Activated CD8-positive, alpha-beta T cell treated with anti-CD3 and anti-CD28 coated beads, Interleukin-2, amount 10 ng/mL, durations not matched to agents 7 days and 5 days (primary cell): ENCODE data around the gene CSTPP1. TPM values are rescaled to one million over a fixed set of nuclear protein-coding genes. Genes with fewer than 3 reads are reported as not detected.
"Not testable (repeated sequence)": the region's sequence is repeated elsewhere in the genome, so short reads cannot be mapped to it uniquely, and the experiment has no call there.

Source experiments
- ATAC-seq: fragments of 150-1000 bp; cut with Tn5 transposase; one replicate; pipeline ENCODE4 v1.10.0; 2021; ENCODE audit warnings: moderate library complexity
- CTCF ChIA-PET: fragments of 350-600 bp; sonication (Branson Sonifier 250); formaldehyde crosslinking; loops from one replicate; lab custom pipeline; 2021; ENCODE audit warnings: antibody characterized with exemption; lab: Charles Lee
- POLR2A ChIA-PET: fragments of 350-600 bp; sonication (Branson Sonifier 250); formaldehyde crosslinking; loops from one replicate; lab custom pipeline; 2021; ENCODE audit warnings: antibody characterized with exemption; lab: Charles Lee
- DNase-seq: peaks from one replicate; pipeline ENCODE4 v3.0.0-alpha.2; 2020
- H3K27ac Mint-ChIP-seq: one replicate; pipeline ENCODE4 v1.8.0; 2021; ENCODE audit warnings: mild to moderate bottlenecking, mixed read lengths
- H3K27me3 Mint-ChIP-seq: one replicate; pipeline ENCODE4 v1.8.0; 2021; ENCODE audit warnings: low read depth, mixed read lengths
- H3K36me3 Mint-ChIP-seq: one replicate; pipeline ENCODE4 v1.8.0; 2021; ENCODE audit warnings: low read depth, mixed read lengths
- H3K4me1 Mint-ChIP-seq: one replicate; pipeline ENCODE4 v1.8.0; 2021; ENCODE audit warnings: low read depth, mixed read lengths
- H3K4me3 Mint-ChIP-seq: one replicate; pipeline ENCODE4 v1.8.0; 2021; ENCODE audit warnings: mild to moderate bottlenecking, mixed read lengths
- H3K9me3 Mint-ChIP-seq: one replicate; pipeline ENCODE4 v1.8.0; 2022; ENCODE audit warnings: mixed read lengths; ENCODE audit not compliant: insufficient read depth
- total RNA-seq, 2 experiments: library from RNA; stranded (reverse); gene quantifications; one replicate each; pipeline ENCODE4 v1.2.3, GENCODE V29; 2021

Gene CSTPP1
- total RNA-seq, 2 experiments from 2014 or later: 15.6 to 15.8 TPM

DNA sequence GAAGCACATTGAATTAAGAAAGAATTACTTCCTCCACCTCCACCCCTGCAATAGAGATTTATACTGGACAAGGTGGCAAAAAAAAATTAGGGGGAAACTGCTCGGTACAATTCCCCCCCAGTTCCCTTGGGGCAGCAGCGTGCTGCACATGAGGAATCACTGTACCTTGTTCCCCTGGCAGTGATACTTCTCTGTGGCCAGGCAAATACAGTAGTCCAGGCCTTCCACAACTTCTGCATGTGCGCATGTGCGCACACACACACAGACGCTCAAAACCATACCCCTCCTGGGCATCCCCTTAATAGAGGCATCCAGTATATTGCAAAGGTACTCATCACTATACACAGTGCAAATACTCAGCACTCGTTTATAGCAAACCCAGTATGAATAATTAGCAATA lies 171.2 kb downstream of the CSTPP1 start:
- Mint-ChIP-seq H3K27me3 (no peaks in the 10 kb centered on the region), H3K27ac (no peak overlapping the region), H3K36me3 (no peaks in the 10 kb centered on the region), H3K4me3 (no peak overlapping the region), H3K9me3 (no peaks in the 10 kb centered on the region), H3K4me1 (no peaks in the 10 kb centered on the region)
- ATAC-seq (no peak), DNase-seq (no peak)
- ChIA-PET CTCF (no interaction called here), POLR2A (no interaction called here)

GRCh38 chr11:47108214-47108613 lies 171.7 kb downstream of the CSTPP1 start:
- ChIA-PET CTCF (no interaction called here), POLR2A (no interaction called here)
- Mint-ChIP-seq H3K27ac (no peak overlapping the region), H3K27me3 (no peaks in the 10 kb centered on the region), H3K9me3 (no peaks in the 10 kb centered on the region), H3K36me3 (no peaks in the 10 kb centered on the region), H3K4me1 (no peaks in the 10 kb centered on the region), H3K4me3 (no peak overlapping the region)
- ATAC-seq: no peak
- no peak for DNase-seq

DNA sequence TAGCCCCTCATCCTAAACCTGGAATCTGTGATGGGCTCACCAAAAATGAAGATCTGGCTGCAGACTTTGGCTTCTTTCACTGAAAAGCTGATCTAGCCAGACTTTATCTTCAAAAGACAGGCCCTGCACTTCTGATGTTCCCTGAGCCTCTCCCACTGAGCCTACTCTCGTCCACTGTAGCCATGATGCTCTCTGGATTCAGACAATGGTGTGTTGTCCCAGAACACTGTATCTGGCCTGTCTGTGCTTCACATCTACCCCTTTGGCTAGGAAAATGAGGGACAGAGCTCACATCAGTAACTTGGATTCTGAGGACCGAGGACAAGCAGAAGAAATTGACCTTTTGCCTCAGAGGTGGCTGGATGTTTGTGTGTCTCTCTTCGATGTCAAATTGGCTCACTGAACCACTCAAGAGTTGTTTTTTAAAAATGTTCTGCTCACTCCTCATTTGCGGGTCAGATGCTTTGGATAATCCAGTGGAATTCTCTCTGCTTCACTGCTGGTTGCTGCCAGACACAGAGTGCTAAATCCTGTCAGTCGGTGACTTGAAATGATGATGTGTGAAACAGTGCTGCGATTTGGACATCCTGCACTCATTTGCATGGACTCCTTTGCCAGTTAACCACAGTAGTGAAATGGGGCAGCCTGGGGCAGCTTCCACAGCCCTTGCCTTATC lies 172.6 kb downstream of the CSTPP1 start:
- DNase-seq (no peak), ATAC-seq (no peak)
- CTCF ChIA-PET: no interaction called here
- H3K27ac Mint-ChIP-seq: no peak overlapping the region
- H3K36me3 Mint-ChIP-seq: no peaks in the 10 kb centered on the region
- no peaks in the 10 kb centered on the region for H3K27me3 Mint-ChIP-seq
- no peaks in the 10 kb centered on the region for H3K9me3 Mint-ChIP-seq
- no peak overlapping the region for H3K4me3 Mint-ChIP-seq
- POLR2A ChIA-PET: no interaction called here
- H3K4me1 Mint-ChIP-seq: no peaks in the 10 kb centered on the region

GRCh38 chr11:47109727-47110246 lies 173.2 kb downstream of the CSTPP1 start:
- H3K27me3 Mint-ChIP-seq: no peaks in the 10 kb centered on the region
- no peaks in the 10 kb centered on the region for H3K4me1 Mint-ChIP-seq
- POLR2A ChIA-PET: no interaction called here
- no peak overlapping the region for H3K27ac Mint-ChIP-seq
- ATAC-seq (no peak), DNase-seq (no peak)
- no peaks in the 10 kb centered on the region for H3K9me3 Mint-ChIP-seq
- no peak overlapping the region for H3K4me3 Mint-ChIP-seq
- no peaks in the 10 kb centered on the region for H3K36me3 Mint-ChIP-seq
- CTCF ChIA-PET: no interaction called here

DNA sequence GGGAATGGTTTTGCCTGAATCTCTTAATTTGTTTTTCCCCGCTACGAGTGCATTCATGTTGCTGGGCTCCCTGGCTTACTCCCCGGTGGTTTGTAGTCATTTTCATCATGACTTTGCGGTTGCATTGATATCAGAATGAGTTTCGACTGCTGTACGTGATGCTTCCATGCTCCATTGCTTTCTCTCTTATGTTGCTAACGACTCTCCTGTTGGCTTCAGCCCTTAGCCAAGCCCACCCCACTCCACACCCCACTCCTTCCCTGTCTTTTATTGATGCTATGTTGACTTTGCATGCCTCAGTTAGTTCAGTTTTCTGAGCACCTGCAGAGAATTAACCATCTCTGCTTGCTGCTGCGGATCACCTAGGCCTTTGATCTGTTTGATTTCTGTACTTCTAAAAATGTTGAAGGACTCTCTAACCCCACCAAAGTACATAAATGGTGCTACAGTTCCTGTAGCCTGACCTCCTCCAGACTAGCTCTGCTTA lies 174.8 kb downstream of the CSTPP1 start:
- POLR2A ChIA-PET: no interaction called here
- Mint-ChIP-seq H3K9me3 (no peaks in the 10 kb centered on the region), H3K4me3 (no peak overlapping the region), H3K27ac (no peak overlapping the region), H3K36me3 (no peaks in the 10 kb centered on the region), H3K4me1 (no peaks in the 10 kb centered on the region), H3K27me3 (peaks cover 5% of the 10 kb centered on the region)
- DNase-seq (no peak), ATAC-seq (no peak)
- CTCF ChIA-PET: interaction anchor here (1.5 kb wide), 1 partner anchor 41 kb away, joined by 3 read pairs; no protein-coding TSS in a partner anchor

DNA sequence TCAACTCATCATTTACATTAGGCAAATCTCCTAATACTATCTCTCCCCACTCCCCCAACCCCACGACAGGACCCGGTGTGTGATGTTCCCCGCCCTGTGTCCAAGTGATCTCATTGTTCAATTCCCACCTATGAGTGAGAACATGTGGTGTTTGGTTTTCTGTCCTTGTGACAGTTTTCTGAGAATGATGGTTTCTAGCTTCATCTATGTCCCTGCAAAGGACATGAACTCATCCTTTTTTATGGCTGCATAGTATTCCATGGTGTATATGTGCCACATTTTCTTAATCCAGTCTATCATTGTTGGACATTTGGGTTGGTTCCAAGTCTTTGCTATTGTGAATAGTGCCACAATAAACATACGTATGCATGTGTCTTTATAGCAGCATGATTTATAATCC lies 176.4 kb downstream of the CSTPP1 start:
- H3K27me3 Mint-ChIP-seq, H3K27ac Mint-ChIP-seq, H3K4me1 Mint-ChIP-seq, DNase-seq, H3K36me3 Mint-ChIP-seq, H3K4me3 Mint-ChIP-seq, POLR2A ChIA-PET, ATAC-seq, H3K9me3 Mint-ChIP-seq: not testable (repeated sequence)
- CTCF ChIA-PET: interaction anchor here (1.5 kb wide), 1 partner anchor 40 kb away, joined by 3 read pairs; no protein-coding TSS in a partner anchor

DNA sequence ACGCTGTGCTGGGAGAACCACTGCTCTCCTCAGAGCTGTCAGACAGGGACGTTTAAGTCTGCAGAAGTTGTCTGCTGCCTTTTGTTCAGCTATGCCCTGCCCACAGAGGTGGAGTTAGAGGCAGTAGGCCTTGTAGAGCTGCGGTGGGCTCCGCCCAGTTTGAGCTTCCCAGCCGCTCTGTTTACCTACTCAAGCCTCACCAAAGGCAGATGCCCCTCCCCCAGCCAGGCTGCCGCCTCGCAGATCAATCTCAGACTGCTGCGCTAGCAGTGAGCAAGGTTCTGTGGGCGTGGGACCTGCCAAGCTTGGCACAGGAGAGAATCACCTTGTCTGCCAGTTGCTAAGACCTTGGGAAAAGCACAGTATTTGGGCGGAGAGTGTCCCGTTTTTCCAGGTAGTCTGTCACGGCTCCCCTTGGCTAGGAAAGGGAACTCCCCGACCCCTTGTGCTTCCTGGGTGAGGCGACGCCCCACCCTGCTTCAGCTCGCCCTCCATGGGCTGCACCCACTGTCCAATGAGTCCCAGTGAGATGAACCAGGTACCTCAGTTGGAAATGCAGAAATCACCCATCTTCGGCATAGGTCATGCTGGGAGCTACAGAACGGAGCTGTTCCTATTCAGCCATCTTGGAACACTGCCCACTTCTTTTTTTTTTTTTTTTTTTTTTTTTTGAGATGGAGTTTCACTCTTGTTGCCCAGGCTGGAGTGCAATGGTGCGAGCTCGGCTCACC lies 182.6 kb downstream of the CSTPP1 start:
- H3K27ac Mint-ChIP-seq, H3K4me3 Mint-ChIP-seq, POLR2A ChIA-PET, H3K27me3 Mint-ChIP-seq, H3K36me3 Mint-ChIP-seq, ATAC-seq, H3K4me1 Mint-ChIP-seq, H3K9me3 Mint-ChIP-seq: not testable (repeated sequence)
- peak; percentile 30 for DNase-seq
- CTCF ChIA-PET: interaction anchor here (0.7 kb wide), 1 partner anchor 13 kb away, joined by 3 read pairs; no protein-coding TSS in a partner anchor

GRCh38 chr11:47121056-47121455 lies 184.5 kb downstream of the CSTPP1 start:
- no peak overlapping the region for H3K27ac Mint-ChIP-seq
- POLR2A ChIA-PET: no interaction called here
- CTCF ChIA-PET: interaction anchor here (0.9 kb wide), 1 partner anchor 32 kb away, joined by 3 read pairs; no protein-coding TSS in a partner anchor
- H3K36me3 Mint-ChIP-seq: no peaks in the 10 kb centered on the region
- no peaks in the 10 kb centered on the region for H3K9me3 Mint-ChIP-seq
- no peaks in the 10 kb centered on the region for H3K4me1 Mint-ChIP-seq
- H3K27me3 Mint-ChIP-seq: peaks cover 5% of the 10 kb centered on the region
- no peak for DNase-seq
- no peak for ATAC-seq
- no peak overlapping the region for H3K4me3 Mint-ChIP-seq

GRCh38 chr11:47121731-47122130 lies 185.2 kb downstream of the CSTPP1 start:
- Mint-ChIP-seq H3K27ac (no peak overlapping the region), H3K27me3 (peaks cover 3% of the 10 kb centered on the region), H3K4me3 (no peak overlapping the region), H3K36me3 (no peaks in the 10 kb centered on the region), H3K4me1 (no peaks in the 10 kb centered on the region), H3K9me3 (no peaks in the 10 kb centered on the region)
- CTCF ChIA-PET: interaction anchor here (0.7 kb wide), 1 partner anchor 99 kb away, joined by 3 read pairs; no protein-coding TSS in a partner anchor
- no peak for DNase-seq
- ATAC-seq: no peak
- POLR2A ChIA-PET: no interaction called here

DNA sequence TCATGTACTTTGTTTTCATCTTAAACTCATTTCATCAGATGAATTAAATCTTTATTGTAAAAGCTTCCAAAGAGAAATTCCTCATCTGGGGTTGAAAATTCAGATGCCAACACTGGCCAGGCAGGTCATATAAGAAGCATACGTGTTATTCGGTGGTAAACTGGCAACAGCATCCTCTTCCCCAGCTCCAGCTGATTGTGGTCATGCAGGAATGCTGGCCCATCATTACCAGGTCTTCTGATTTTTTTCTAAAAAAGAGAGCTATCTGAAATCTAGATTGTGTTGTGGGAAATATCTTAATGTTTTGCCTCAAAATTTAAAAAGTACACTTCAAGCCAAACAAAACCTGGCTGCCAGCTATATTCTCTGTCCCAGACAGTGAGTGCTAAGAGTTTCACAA lies 186.5 kb downstream of the CSTPP1 start:
- H3K9me3 Mint-ChIP-seq: no peaks in the 10 kb centered on the region
- ATAC-seq (no peak), DNase-seq (no peak)
- H3K4me1 Mint-ChIP-seq: no peaks in the 10 kb centered on the region
- H3K27ac Mint-ChIP-seq: no peak overlapping the region
- no peaks in the 10 kb centered on the region for H3K27me3 Mint-ChIP-seq
- ChIA-PET POLR2A (no interaction called here), CTCF (no interaction called here)
- no peak overlapping the region for H3K4me3 Mint-ChIP-seq
- no peaks in the 10 kb centered on the region for H3K36me3 Mint-ChIP-seq

DNA sequence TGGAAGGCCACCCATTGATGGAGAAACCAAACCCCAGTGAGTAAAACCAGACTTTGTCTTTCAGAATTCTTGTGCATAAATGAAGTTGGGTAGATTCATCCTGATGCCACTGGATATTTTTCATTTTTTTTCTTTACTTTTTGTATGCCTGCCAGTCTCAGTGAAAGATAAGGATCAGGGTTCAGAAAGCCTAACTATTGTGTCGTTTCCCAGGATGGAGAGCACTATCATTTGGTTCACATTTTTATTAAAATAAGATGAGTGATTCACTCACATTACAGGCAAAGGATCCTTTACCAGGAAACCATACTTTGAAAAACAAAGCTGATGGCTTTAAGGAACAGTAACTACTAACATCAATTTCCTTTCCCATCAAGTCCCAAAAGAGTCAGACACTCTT lies 188.1 kb downstream of the CSTPP1 start:
- Mint-ChIP-seq H3K9me3 (no peaks in the 10 kb centered on the region), H3K27me3 (no peaks in the 10 kb centered on the region), H3K4me3 (no peak overlapping the region), H3K4me1 (no peaks in the 10 kb centered on the region), H3K36me3 (no peaks in the 10 kb centered on the region), H3K27ac (no peak overlapping the region)
- POLR2A ChIA-PET: no interaction called here
- DNase-seq: no peak
- CTCF ChIA-PET: interaction anchor here (0.6 kb wide), 1 partner anchor 433 kb away, joined by 3 read pairs; no protein-coding TSS in a partner anchor
- no peak for ATAC-seq

- DNase-seq (no peak), ATAC-seq (no peak)
- no peaks in the 10 kb centered on the region for H3K4me1 Mint-ChIP-seq
- H3K4me3 Mint-ChIP-seq: no peak overlapping the region
- no peaks in the 10 kb centered on the region for H3K9me3 Mint-ChIP-seq
- CTCF ChIA-PET: interaction anchor here (0.6 kb wide), 1 partner anchor 434 kb away, joined by 3 read pairs; no protein-coding TSS in a partner anchor
- H3K36me3 Mint-ChIP-seq: no peaks in the 10 kb centered on the region
- H3K27me3 Mint-ChIP-seq: no peaks in the 10 kb centered on the region
- POLR2A ChIA-PET: no interaction called here
- no peak overlapping the region for H3K27ac Mint-ChIP-seq
These were observed 188.5 kb downstream of the CSTPP1 start for GRCh38 chr11:47125083-47125482.
